Small intestine (tissue), 7 donors: ENCODE data around the gene C11orf87. TPM values are rescaled to one million over a fixed set of nuclear protein-coding genes. Genes with fewer than 3 reads are reported as not detected.

ENCODE experiments used
- DNase-seq, 2 donors: peaks; one replicate each; pipeline versions ENCODE4 v3.0.0 to v3.0.0-alpha.2; 2013
- FAIRE-seq: peaks from 2 replicates; lab custom pipeline; 2012; peaks lifted over from hg19 to GRCh38; lab: Jason Lieb, UNC
- H3K27ac ChIP-seq, 3 donors: one replicate each; pipeline ENCODE4 v1.5.1; 2013; ENCODE audit warnings: low read length in 2 of 3, mild to moderate bottlenecking in 2 of 3, control low read depth in 1 of 3, inconsistent platforms in 1 of 3, low read depth in 1 of 3, moderate library complexity in 1 of 3
- H3K27me3 ChIP-seq, 3 donors: one replicate each; pipeline ENCODE4 v1.6.1; 2013; ENCODE audit warnings: low read length in 3 of 3, inconsistent platforms in 1 of 3; ENCODE audit not compliant: control insufficient read depth in 3 of 3, insufficient read depth in 3 of 3
- H3K36me3 ChIP-seq, 3 donors: one replicate each; pipeline ENCODE4 v1.6.1; 2013; ENCODE audit warnings: low read length in 3 of 3, inconsistent platforms in 1 of 3, low read depth in 1 of 3, mild to moderate bottlenecking in 1 of 3, moderate library complexity in 1 of 3; ENCODE audit not compliant: control insufficient read depth in 3 of 3, insufficient read depth in 2 of 3
- H3K4me1 ChIP-seq, 3 donors: one replicate each; pipeline ENCODE4 v1.6.1; 2013; ENCODE audit warnings: low read length in 2 of 3, inconsistent platforms in 1 of 3, low read depth in 1 of 3, mild to moderate bottlenecking in 1 of 3, moderate library complexity in 1 of 3; ENCODE audit not compliant: control insufficient read depth in 3 of 3, insufficient read depth in 2 of 3
- H3K4me3 ChIP-seq, 3 donors: one replicate each; pipeline ENCODE4 v1.5.1; 2013; ENCODE audit warnings: low read length in 3 of 3, control low read depth in 1 of 3, inconsistent platforms in 1 of 3, low read depth in 1 of 3, mild to moderate bottlenecking in 1 of 3, moderate library complexity in 1 of 3
- H3K9me3 ChIP-seq, 2 donors: one replicate each; pipeline ENCODE4 v1.6.1; 2013; ENCODE audit warnings: low read depth in 1 of 2, low read length in 1 of 2; ENCODE audit not compliant: control insufficient read depth in 2 of 2, insufficient read depth in 1 of 2
- WGBS, 3 donors: extraction: QIAGEN DNeasy Blood & Tissue Kit; methylation state at CpG; one replicate each; pipeline ENCODE4 v1.1.7; 2013; 5-methylcytosine and 5-hydroxymethylcytosine counted together
- polyA plus RNA-seq, 4 donors: library from polyadenylated mRNA; stranded (reverse) in 3 of 4; unstranded in 1 of 4; fragments of 200-250 nt in 3 of 4; fragments of 120-200 nt in 1 of 4; gene quantifications; one replicate each; pipeline versions ENCODE4 v1.2.1 to v1.2.3, GENCODE V29; 2013
- donor health status: healthy with polysubstance abuse.
- donor health status: control.
- donor health status: control.
- donor health status: Bipolar disorder and iron deficiency.
- donor health status: healthy.

The C11orf87 gene
- polyA plus RNA-seq, 4 donors: 0.01 TPM; not detected in 2

DNA sequence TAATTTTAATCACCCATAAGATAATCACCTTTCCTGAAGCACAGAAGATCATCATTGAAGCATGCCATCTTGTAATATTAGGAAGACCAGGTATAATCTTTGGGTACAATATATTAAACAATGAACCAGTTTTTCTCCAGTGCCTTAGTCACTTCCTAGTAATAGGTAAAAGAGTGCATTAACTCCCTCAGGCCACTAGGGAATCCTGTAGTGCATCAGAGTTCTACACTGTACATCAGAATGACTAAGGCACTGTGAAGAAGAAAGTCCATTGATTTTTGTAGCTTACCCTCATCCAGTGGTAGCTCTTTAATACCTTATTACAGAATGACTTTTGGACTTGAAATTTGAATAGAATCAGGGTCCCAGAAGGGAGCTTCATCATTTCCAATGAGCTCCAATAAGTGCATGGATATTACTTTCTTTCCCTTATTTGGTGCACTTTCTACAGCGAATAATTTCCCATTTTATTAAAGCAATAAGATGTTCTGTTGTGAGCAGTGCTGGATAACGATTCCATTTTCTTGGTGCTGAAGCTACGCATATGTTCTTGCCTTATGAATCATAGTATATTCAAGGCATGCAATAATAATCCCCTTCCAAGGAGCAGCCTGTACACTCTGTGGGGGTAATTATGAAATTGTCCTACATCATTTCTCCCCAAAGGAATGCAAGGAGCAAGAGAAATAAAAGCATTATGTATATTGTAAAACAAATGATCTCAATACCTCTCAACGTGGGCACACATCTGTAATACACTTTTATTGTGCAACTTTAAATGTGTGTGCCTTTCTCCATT is 4.7 kb downstream of the C11orf87 start:
- WGBS, 3 donors: 61 to 64% (median 62%) methylated on average over 4 of the region's 4 CpGs
- no peak overlapping the region for H3K27ac ChIP-seq

GRCh38 chr11:109432105-109432504 is 10.1 kb downstream of the C11orf87 start:
- DNase-seq: no peak
- 70 to 85% (median 84%) methylated on average over 3 of the region's 3 CpGs for WGBS, 3 donors
- no peak for FAIRE-seq
- no peaks in the 10 kb centered on the region for H3K36me3 ChIP-seq
- H3K27ac ChIP-seq: no peak overlapping the region
- H3K4me1 ChIP-seq: no peaks in the 10 kb centered on the region
- H3K9me3 ChIP-seq: no peaks in the 10 kb centered on the region
- no peaks in the 10 kb centered on the region for H3K27me3 ChIP-seq
- H3K4me3 ChIP-seq: no peak overlapping the region

More for the DNA sequence above, 4.7 kb downstream of the C11orf87 start:
- Histone ChIP-seq H3K36me3 (no peaks in the 10 kb centered on the region), H3K4me3 (no peak overlapping the region), H3K27me3 (peaks cover 0 to 31% (median 18%) of the 10 kb centered on the region in 3 donors), H3K4me1 (no peaks in the 10 kb centered on the region), H3K9me3 (no peaks in the 10 kb centered on the region)
- no peak for FAIRE-seq
- no peak for DNase-seq

DNA sequence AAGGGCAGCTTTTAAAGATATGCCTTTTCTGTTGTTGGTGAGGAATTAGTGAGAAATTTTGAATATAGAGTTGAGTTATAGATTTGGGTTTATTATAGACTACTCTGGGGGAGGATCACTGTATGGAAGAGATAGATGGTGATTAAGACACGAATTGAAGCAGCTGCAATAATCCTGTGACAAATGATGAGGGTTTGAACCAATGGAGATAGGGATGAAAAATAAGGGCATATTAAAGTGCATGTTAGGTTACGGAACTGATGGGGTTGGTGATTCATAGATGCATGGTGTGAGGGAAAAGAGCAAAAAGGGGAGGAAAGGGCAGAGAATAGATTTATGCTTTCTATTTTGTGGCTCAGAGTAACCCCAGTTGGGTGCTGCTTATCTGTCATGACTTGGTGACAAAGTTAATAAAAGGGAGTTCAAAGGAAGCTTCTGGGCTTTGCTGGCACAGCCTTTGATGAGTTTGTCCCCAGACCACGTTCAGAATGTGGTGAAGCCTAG is 11.8 kb downstream of the C11orf87 start:
- DNase-seq (no peak), FAIRE-seq (no peak)
- 47 to 57% (median 49%) methylated on average over 3 of the region's 3 CpGs for WGBS, 3 donors
- H3K36me3 ChIP-seq: no peaks in the 10 kb centered on the region
- no peak overlapping the region for H3K27ac ChIP-seq
- no peaks in the 10 kb centered on the region for H3K9me3 ChIP-seq
- H3K4me3 ChIP-seq: no peak overlapping the region
- H3K27me3 ChIP-seq: no peaks in the 10 kb centered on the region
- H3K4me1 ChIP-seq: no peaks in the 10 kb centered on the region

DNA sequence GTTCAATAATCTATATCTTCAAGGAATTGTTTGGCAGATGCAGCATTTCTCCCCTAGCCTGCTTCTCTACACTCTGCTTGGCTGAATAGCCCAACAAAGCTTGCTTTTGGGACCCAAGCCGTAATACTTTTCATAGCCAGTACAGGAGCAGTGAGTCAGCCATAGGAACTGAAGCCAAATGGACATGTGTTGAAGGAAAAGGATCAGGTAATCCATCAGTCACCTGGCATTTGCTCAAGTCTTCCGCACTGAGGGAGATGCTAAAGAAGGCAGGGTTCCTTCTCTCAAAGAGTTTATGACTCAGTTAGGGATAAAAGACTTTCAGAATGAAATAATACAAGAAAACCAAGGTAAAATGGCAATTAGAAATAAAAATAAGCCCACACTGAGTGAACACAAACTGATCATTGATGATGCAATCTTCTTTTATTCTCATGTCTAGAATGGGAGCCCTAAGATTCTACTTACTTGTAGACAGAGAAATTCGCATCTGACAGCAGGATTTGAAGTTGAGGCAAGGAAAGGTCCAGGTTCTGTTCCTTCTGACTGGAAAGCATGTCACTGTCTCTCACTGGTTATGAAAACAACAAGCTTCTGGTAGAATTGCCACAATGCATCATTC is 13.2 kb downstream of the C11orf87 start:
- Histone ChIP-seq H3K4me3 (no peak overlapping the region), H3K27me3 (no peaks in the 10 kb centered on the region), H3K4me1 (no peaks in the 10 kb centered on the region), H3K9me3 (no peaks in the 10 kb centered on the region), H3K36me3 (no peaks in the 10 kb centered on the region), H3K27ac (no peak overlapping the region)
- no peak for FAIRE-seq
- no peak for DNase-seq
- 59 to 72% (median 69%) methylated on average over 3 of the region's 3 CpGs for WGBS, 3 donors

GRCh38 chr11:109439684-109440083 is 17.7 kb downstream of the C11orf87 start:
- WGBS, 3 donors: 79 to 83% (median 80%) methylated on average over 2 of the region's 2 CpGs
- no peak for FAIRE-seq
- no peak for DNase-seq

GRCh38 chr11:109443052-109443451 is 21.1 kb downstream of the C11orf87 start:
- FAIRE-seq: no peak
- no peak for DNase-seq
- Histone ChIP-seq H3K9me3 (no peaks in the 10 kb centered on the region), H3K36me3 (no peaks in the 10 kb centered on the region), H3K4me3 (no peak overlapping the region), H3K27me3 (no peaks in the 10 kb centered on the region), H3K27ac (no peak overlapping the region), H3K4me1 (no peaks in the 10 kb centered on the region)
- 19 to 52% (median 25%) methylated on average over 1 of the region's 1 CpG for WGBS, 3 donors

More at GRCh38 chr11:109439684-109440083, 17.7 kb downstream of the C11orf87 start:
- no peaks in the 10 kb centered on the region for H3K36me3 ChIP-seq
- no peaks in the 10 kb centered on the region for H3K4me1 ChIP-seq
- no peaks in the 10 kb centered on the region for H3K27me3 ChIP-seq
- no peaks in the 10 kb centered on the region for H3K9me3 ChIP-seq
- no peak overlapping the region for H3K27ac ChIP-seq
- no peak overlapping the region for H3K4me3 ChIP-seq

DNA sequence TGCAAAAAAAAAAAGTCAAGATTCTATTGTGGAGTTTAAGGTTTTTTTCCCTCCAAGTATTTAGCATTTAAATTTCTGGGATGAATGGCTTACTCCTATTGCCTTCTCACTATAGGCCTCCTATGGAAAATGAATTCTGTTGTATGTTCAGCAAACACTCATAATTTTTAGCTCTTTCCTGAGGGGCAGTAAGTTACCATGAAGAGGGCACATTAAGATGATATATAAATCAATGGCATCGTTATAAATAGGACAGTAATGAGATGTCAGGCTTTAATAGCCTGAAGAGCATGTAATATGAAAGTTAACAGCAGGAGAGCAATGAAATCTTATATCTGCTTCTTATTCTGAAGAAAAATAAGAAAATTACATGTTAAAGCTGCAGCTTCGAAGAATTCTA is 32.9 kb downstream of the C11orf87 start:
- H3K9me3 ChIP-seq: no peaks in the 10 kb centered on the region
- WGBS, 3 donors: 39 to 62% (median 40%) methylated on average over 2 of the region's 2 CpGs
- DNase-seq (no peak), FAIRE-seq (no peak)
- no peaks in the 10 kb centered on the region for H3K27me3 ChIP-seq
- no peak overlapping the region for H3K4me3 ChIP-seq
- H3K4me1 ChIP-seq: no peaks in the 10 kb centered on the region
- no peaks in the 10 kb centered on the region for H3K36me3 ChIP-seq
- H3K27ac ChIP-seq: no peak overlapping the region
